Measurements from ENCODE around the gene B4GALT5. TPM values are rescaled to one million over a fixed set of nuclear protein-coding genes. Genes with fewer than 3 reads are reported as not detected.

The B4GALT5 gene
- polyA plus RNA-seq, 3 donors, result 2.4 to 18.3 (median 2.7) TPM

- no peaks in the 10 kb centered on the region for H3K9me3 ChIP-seq (replicated peaks in 1 of 2; ENCODE audit: control insufficient read depth in 1 of 2, insufficient read depth in 1 of 2, low read length in 2 of 2)
- no peaks in the 10 kb centered on the region for H3K9me3 Mint-ChIP-seq
- H3K4me2 ChIP-seq (replicated peaks; ENCODE audit: extremely low read depth, low read length, poor library complexity, severe bottlenecking), result no peak overlapping the region
- peaks cover 73% of the 10 kb centered on the region for H3K4me1 Mint-ChIP-seq
- H3K27me3 ChIP-seq (ENCODE audit: control insufficient read depth in 2 of 2, insufficient read depth in 2 of 2, low read length in 2 of 2), result no peaks in the 10 kb centered on the region
- H3K27ac Mint-ChIP-seq, result peak overlapping the region; percentile 61 to 93 (median 83)
- no peak overlapping the region for H3K4me3 Mint-ChIP-seq
- no CpG with 5 or more reads among the region's 8 CpGs for WGBS (ENCODE audit: insufficient coverage)
- peaks cover 99% of the 10 kb centered on the region for H4K20me1 ChIP-seq (ENCODE audit: insufficient read depth, low read length)
- H3K27me3 Mint-ChIP-seq (ENCODE audit: low read depth in 3 of 3), result peaks cover 0 to 1% (median 1%) of the 10 kb centered on the region in 3 donors
- H3K79me2 ChIP-seq (ENCODE audit: insufficient read depth, low read length), result peaks cover 100% of the 10 kb centered on the region
- H3K27ac ChIP-seq (ENCODE audit: low read depth in 1 of 2, low read length in 2 of 2), result peak overlapping the region in 1 of 2 donors; percentile 80
- intact Hi-C loops (cut with micrococcal nuclease), result no loop called here
- no peak overlapping the region for H3K9ac ChIP-seq (ENCODE audit: insufficient read depth, low read length, poor library complexity, severe bottlenecking)
- no peak for DNase-seq
- no peaks in the 10 kb centered on the region for H3K36me3 ChIP-seq (replicated peaks in 1 of 2; ENCODE audit: control insufficient read depth in 1 of 2, insufficient read depth in 2 of 2, low read length in 2 of 2)
- peaks cover 36 to 59% of the 10 kb centered on the region in 2 donors for H3K4me1 ChIP-seq (ENCODE audit: control insufficient read depth in 1 of 2, insufficient read depth in 2 of 2, low read length in 2 of 2)
- no peak for TF ChIP-seq CTCF (IDR thresholded peaks at IDR 0.05)
- peaks cover 11 to 21% of the 10 kb centered on the region in 2 donors for H3K36me3 Mint-ChIP-seq
- H3K4me3 ChIP-seq (replicated peaks in 1 of 3; ENCODE audit: low read depth in 2 of 3, low read length in 3 of 3), result no peak overlapping the region
- H2AFZ ChIP-seq (ENCODE audit: insufficient read depth, low read depth, low read length, poor library complexity, severe bottlenecking), result no peak overlapping the region
Measured at GRCh38 chr20:49701916-49702315, 11.8 kb downstream of the B4GALT5 start.

- Histone ChIP-seq H3K4me1 (ENCODE audit: control insufficient read depth in 1 of 2, insufficient read depth in 2 of 2, low read length in 2 of 2) (peaks cover 36 to 53% of the 10 kb centered on the region in 2 donors), H3K4me2 (replicated peaks; ENCODE audit: extremely low read depth, low read length, poor library complexity, severe bottlenecking) (no peak overlapping the region), H3K27me3 (ENCODE audit: control insufficient read depth in 2 of 2, insufficient read depth in 2 of 2, low read length in 2 of 2) (no peaks in the 10 kb centered on the region), H3K27ac (ENCODE audit: low read depth in 1 of 2, low read length in 2 of 2) (peak overlapping the region in 1 of 2 donors; percentile 80), H2AFZ (ENCODE audit: insufficient read depth, low read depth, low read length, poor library complexity, severe bottlenecking) (no peak overlapping the region), H3K4me3 (replicated peaks in 1 of 3; ENCODE audit: low read depth in 2 of 3, low read length in 3 of 3) (no peak overlapping the region), H3K36me3 (replicated peaks in 1 of 2; ENCODE audit: control insufficient read depth in 1 of 2, insufficient read depth in 2 of 2, low read length in 2 of 2) (no peaks in the 10 kb centered on the region), H3K9ac (ENCODE audit: insufficient read depth, low read length, poor library complexity, severe bottlenecking) (peak overlapping the region; percentile 12), H4K20me1 (ENCODE audit: insufficient read depth, low read length) (peaks cover 99% of the 10 kb centered on the region), H3K79me2 (ENCODE audit: insufficient read depth, low read length) (peaks cover 100% of the 10 kb centered on the region), H3K9me3 (replicated peaks in 1 of 2; ENCODE audit: control insufficient read depth in 1 of 2, insufficient read depth in 1 of 2, low read length in 2 of 2) (no peaks in the 10 kb centered on the region)
- intact Hi-C loops (cut with micrococcal nuclease), result no loop called here
- WGBS (ENCODE audit: insufficient coverage), result no CpG with 5 or more reads among the region's 5 CpGs
- no peaks in the 10 kb centered on the region for H3K9me3 Mint-ChIP-seq
- H3K4me1 Mint-ChIP-seq, result peaks cover 73% of the 10 kb centered on the region
- TF ChIP-seq CTCF (IDR thresholded peaks at IDR 0.05), result no peak
- peaks cover 0 to 1% (median 1%) of the 10 kb centered on the region in 3 donors for H3K27me3 Mint-ChIP-seq (ENCODE audit: low read depth in 3 of 3)
- H3K27ac Mint-ChIP-seq, result peak overlapping the region; percentile 74 to 93 (median 83)
- H3K36me3 Mint-ChIP-seq, result peaks cover 10 to 16% of the 10 kb centered on the region in 2 donors
- peak in 1 of 3 donors; percentile 64 for DNase-seq
- H3K4me3 Mint-ChIP-seq, result no peak overlapping the region
Measured at GRCh38 chr20:49701241-49701790, 12.4 kb downstream of the B4GALT5 start.

All from CD14-positive monocyte (primary cell).